SHP77 treated with DMSO at 0.1 percent for 48 hours (cell line): ENCODE data around the gene ARHGAP44.

Experiments
- DNase-seq: peaks from one replicate; lab custom pipeline; 2025; lab: John Stamatoyannopoulos, UW

ARHGAP44 gene

GRCh38 chr17:12900474-12900873 is 111.2 kb downstream of the ARHGAP44 start:
- DNase-seq: no peak

- no peak for DNase-seq
These were observed 112.7 kb downstream of the ARHGAP44 start for GRCh38 chr17:12902046-12902445.

- DNase-seq: no peak
These were observed 118.2 kb downstream of the ARHGAP44 start for GRCh38 chr17:12907477-12907876.

GRCh38 chr17:12909046-12909445 is 119.7 kb downstream of the ARHGAP44 start:
- DNase-seq: no peak

GRCh38 chr17:12909511-12909910 is 120.2 kb downstream of the ARHGAP44 start:
- DNase-seq: no peak

GRCh38 chr17:12911239-12911638 is 121.9 kb downstream of the ARHGAP44 start:
- no peak for DNase-seq

- DNase-seq: no peak
These were observed 128.1 kb downstream of the ARHGAP44 start for GRCh38 chr17:12917399-12917798.

GRCh38 chr17:12918142-12918541 is 128.8 kb downstream of the ARHGAP44 start:
- DNase-seq: no peak

- DNase-seq: no peak
These were observed 132.8 kb downstream of the ARHGAP44 start for GRCh38 chr17:12922120-12922519.

GRCh38 chr17:12924614-12925013 is 135.3 kb downstream of the ARHGAP44 start:
- no peak for DNase-seq

GRCh38 chr17:12927001-12927400 is 137.7 kb downstream of the ARHGAP44 start:
- DNase-seq: no peak

GRCh38 chr17:12927541-12928425 is 138.5 kb downstream of the ARHGAP44 start:
- DNase-seq: no peak

- DNase-seq: peak; percentile 17
These were observed 139.4 kb downstream of the ARHGAP44 start for GRCh38 chr17:12928736-12929135.

GRCh38 chr17:12936501-12936900 is 147.2 kb downstream of the ARHGAP44 start:
- DNase-seq: no peak

GRCh38 chr17:12940699-12941098 is 151.4 kb downstream of the ARHGAP44 start:
- DNase-seq: no peak

GRCh38 chr17:12947047-12947446 is 157.7 kb downstream of the ARHGAP44 start:
- DNase-seq: no peak

- no peak for DNase-seq
These were observed 162.7 kb downstream of the ARHGAP44 start for GRCh38 chr17:12952012-12952411.

- DNase-seq: no peak
These were observed 163.9 kb downstream of the ARHGAP44 start for GRCh38 chr17:12953156-12953555.

GRCh38 chr17:12955521-12955920 is 166.2 kb downstream of the ARHGAP44 start:
- DNase-seq: no peak

- no peak for DNase-seq
These were observed 169.5 kb downstream of the ARHGAP44 start for GRCh38 chr17:12958786-12959185.

- DNase-seq: no peak
These were observed 170.1 kb downstream of the ARHGAP44 start for GRCh38 chr17:12959441-12959840.

- no peak for DNase-seq
These were observed 172.4 kb downstream of the ARHGAP44 start for GRCh38 chr17:12961655-12962054.

GRCh38 chr17:12963505-12963904 is 174.2 kb downstream of the ARHGAP44 start:
- no peak for DNase-seq

- no peak for DNase-seq
These were observed 174.9 kb downstream of the ARHGAP44 start for GRCh38 chr17:12964162-12964561.
